GM12874 (cell line): ENCODE results near the gene MLXIP.

Experiments
- TF ChIP-seq, protein P1 (sequence below): IDR thresholded peaks from 2 replicates; pipeline ENCODE4 v1.5.1; 2011; ENCODE audit warnings: low read depth, mild to moderate bottlenecking, control low read depth, low read length, moderate library complexity; ENCODE audit not compliant: insufficient read depth

Gene MLXIP

DNA sequence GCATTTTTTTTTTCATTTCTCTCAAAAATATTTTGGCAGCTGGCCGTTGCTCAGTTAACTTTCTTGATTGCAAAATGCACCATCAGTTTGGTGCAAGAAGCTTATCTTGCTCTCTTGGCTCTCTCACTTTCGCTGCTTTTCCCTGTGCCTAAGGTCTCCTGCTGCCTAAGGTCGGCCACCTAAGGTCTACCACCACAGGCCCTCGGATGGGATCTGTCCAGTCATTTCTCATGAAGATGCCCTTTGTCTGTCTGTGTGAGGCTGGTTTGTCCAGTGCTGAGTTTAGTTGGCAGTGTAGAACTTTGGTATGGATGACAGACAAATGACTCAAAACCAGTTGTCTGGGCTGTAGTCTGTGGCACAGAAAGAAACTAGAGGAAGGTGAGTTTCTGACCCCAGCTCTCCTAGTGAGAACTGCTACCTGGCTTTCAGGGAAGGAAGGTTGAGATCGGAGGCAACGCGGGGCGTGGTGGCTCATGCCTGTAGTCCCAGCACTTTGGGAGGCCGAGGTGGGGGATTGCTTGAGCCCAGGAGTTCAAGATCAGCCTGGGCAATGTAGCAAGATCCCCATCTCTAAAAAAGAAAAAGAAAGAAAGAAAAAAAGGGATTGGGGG, 2.6 kb downstream of the MLXIP start:
- TF ChIP-seq, protein P1, sequence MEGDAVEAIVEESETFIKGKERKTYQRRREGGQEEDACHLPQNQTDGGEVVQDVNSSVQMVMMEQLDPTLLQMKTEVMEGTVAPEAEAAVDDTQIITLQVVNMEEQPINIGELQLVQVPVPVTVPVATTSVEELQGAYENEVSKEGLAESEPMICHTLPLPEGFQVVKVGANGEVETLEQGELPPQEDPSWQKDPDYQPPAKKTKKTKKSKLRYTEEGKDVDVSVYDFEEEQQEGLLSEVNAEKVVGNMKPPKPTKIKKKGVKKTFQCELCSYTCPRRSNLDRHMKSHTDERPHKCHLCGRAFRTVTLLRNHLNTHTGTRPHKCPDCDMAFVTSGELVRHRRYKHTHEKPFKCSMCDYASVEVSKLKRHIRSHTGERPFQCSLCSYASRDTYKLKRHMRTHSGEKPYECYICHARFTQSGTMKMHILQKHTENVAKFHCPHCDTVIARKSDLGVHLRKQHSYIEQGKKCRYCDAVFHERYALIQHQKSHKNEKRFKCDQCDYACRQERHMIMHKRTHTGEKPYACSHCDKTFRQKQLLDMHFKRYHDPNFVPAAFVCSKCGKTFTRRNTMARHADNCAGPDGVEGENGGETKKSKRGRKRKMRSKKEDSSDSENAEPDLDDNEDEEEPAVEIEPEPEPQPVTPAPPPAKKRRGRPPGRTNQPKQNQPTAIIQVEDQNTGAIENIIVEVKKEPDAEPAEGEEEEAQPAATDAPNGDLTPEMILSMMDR: no peak

DNA sequence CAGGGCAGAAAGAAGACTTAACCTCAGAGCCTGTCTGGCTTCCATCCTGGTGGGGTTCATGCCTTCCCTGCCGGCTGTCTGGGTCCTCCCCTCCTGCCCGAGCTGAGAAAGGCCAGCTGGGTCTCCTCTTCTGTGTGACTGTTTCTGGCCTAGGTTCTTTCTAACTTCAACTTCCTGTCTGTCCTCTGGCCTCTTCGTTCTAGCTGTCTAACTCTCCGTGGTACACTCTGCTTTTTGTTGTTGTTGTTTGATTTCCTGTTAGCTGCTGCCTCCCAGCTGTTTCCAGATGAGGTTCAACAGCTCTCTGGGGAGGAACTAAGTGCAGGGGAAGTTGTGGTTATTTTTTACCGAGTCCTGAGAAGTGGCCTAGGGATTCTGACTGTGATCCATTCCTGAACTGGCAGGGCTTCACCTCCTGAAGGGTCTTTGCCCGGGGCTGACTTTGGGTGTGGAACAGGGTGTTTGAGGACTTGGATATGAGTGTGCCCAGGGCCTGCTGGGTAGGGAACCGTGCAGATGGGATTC, 3.2 kb downstream of the MLXIP start:
- TF ChIP-seq, protein P1: no peak

DNA sequence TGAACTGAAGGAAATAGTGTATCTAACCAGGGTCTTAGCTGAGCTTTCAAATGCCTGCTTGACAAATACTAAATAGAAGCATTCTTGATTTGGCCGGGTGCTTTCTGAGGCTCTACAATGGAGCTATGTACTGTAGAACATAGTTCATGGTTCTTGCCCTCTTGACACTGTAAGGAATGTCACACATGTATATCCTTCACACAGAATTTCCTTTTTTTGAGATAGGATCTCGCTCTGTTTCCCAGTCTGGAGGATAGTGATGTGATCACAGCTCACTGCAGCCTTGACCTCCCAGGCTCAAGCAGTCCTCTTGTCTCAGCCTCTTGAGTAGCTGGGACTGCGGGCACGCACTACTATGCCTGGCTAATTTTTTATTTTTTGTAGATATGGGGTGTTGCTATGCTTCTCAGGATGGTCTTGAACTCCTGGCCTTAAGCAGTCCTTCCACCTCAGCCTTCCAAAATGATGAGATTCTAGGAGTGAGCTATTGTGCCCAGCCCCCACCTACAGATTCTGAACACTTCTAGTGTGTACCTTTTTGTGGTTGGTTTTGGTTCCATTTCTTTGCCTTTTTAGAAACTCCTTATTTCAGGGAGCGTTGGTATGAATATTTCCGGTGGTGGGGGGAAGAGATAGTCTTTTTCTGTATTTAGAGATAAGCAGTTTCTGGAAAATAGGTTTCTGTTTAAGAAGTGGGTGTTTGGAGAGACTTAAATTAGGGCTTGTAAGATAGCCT, 4.2 kb downstream of the MLXIP start:
- TF ChIP-seq, protein P1: no peak

DNA sequence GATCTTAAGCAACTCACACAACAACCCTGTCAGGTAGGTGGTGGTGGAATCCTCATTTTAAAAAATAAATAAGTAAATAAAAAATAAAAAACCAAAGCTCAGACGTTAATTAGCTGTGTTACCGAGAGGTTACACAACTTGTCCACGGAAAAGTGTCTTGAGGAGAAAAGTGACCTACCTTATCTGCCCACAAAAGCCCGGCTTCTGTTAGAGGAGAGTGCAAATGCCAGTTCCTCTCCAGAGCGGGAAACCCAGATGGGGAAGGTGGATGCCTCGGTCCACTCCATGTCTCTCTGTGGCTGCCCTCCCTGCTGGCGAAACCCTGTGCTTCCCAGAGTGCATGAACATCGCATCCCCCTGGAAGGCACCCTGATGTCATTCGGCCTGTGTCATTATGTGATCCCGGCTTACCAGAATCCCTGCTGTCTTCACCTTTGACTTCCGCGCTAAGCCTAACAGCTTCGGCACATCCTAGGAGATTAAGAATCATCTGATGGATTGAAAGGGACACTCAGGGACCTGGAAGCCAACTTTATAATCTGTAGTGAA, 6.4 kb downstream of the MLXIP start:
- TF ChIP-seq, protein P1: no peak

DNA sequence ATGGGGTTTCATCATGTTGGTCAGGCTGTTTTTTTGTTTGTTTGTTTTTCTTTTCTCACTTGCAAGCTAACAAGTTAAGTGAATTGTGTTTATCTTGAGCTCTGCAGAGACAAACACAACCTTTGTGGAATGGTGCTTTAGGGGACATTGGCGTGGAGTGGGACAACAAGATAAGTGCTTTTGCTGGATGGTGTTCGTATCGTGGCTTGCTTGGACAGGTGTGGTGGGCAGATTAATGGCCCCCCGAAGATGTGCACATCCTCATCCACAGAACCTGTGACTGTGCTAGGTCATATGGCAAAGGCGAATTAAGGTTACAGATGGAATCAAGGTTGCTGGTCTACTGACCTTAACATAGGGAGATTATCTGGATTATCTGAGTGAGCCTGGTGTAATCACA, 7.0 kb downstream of the MLXIP start:
- TF ChIP-seq, protein P1: no peak

DNA sequence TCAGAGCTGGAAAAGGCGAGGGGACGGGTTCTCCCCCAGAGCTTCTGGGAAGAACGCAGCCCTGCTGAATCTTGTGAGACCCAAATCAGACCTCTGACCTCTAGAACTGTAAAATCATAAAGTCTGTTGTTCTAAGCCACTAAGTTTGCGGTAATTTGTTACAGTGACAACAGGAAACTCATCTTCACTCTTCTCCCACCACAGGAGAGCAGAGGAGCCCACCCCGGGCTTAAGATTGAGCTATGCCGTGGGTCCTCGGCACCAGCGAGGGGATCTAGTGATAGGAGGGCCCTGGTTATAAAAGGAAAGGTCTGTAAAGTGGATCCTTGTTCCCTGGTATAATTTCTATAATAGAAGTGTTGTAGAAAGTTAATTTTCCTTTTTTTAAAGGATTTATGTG, 7.6 kb downstream of the MLXIP start:
- TF ChIP-seq, protein P1: no peak

DNA sequence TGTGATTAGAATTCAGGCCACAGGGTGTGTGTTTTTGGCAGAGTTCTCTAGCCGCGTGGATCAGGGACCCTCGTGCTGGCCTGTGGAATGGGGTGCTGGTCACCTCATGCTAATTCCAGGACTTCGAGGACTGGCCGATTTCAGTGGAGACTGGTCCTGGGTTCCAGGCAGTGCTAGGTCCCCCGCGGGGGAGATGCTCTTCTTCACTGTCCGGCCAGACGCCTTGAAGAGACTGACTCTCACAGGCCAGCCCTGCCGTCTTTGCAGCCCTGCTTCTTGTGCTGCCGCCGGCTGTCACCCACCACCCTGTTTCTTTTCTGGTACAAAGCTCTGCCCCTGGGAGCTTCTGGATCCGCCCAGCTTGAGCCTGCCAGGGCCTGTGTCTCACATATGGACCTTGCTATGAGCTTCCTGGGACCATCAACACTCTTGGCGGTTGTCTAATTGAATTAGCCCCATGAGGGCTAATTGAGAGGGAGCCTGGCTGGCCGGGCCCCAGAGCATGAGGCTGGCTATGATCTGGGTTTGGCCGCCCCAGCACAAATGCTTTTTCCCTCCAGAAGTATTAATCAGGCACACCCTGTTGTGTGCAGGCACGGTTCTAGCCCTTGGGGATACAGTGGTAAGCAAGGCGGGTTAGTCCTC, 8.2 kb downstream of the MLXIP start:
- TF ChIP-seq, protein P1: no peak
